ENCODE data around the gene CRACDL.

The CRACDL gene

DNA sequence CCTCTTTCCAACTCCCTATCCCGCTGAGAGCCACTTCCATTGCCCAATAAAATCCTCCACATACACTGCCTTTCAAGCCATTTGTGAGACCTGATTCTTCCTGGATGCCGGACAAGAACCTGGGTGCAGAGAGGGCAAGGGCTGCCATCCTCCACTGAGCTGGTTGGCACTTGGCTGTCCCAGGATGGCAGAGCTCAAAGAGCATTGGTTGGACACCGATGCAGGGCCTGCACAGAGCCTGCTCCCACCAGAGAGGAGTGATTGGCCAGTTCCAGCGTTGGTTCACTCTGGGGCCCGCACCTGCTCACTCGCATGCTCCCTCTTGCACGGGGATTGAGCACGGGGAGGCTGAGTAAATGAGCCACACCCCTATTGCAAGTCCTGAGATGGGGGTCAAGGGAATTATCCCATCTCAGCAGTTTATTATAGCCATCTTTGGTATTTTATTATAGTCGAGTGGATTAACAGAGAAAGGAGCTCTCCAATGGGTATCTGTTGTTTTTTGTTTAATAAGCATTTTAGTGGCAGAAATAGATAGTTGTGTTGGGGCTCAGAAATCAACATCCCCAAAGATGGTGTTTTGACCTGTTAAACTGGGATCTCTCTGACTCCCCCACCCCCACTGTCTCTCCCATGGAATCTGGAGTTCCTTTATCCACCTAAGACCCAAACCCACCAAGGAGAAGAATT lies 185.3 kb downstream of the CRACDL start:
- DNase-seq (ENCODE audit: low read depth in 2 of 2), result no peak

DNA sequence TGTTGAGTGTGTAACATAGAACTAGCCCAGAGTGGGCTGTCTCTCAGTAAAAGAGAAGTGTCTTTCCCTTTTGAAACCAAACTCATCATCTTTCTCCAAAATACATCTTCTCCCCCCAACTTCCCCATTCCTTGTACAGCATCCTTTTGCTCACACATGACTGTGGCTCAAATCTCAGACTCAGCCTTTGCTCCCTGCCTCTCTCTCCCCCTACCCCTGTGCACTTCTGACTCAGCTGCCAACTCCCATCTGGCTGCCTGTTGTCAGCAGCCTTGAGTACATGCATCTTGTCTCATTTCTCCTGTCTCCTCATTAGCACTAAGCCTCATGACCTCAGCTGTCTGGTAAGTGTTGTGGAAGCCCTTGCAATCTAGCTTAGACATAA lies 187.0 kb downstream of the CRACDL start:
- no peak for DNase-seq (ENCODE audit: low read depth in 2 of 2)

DNA sequence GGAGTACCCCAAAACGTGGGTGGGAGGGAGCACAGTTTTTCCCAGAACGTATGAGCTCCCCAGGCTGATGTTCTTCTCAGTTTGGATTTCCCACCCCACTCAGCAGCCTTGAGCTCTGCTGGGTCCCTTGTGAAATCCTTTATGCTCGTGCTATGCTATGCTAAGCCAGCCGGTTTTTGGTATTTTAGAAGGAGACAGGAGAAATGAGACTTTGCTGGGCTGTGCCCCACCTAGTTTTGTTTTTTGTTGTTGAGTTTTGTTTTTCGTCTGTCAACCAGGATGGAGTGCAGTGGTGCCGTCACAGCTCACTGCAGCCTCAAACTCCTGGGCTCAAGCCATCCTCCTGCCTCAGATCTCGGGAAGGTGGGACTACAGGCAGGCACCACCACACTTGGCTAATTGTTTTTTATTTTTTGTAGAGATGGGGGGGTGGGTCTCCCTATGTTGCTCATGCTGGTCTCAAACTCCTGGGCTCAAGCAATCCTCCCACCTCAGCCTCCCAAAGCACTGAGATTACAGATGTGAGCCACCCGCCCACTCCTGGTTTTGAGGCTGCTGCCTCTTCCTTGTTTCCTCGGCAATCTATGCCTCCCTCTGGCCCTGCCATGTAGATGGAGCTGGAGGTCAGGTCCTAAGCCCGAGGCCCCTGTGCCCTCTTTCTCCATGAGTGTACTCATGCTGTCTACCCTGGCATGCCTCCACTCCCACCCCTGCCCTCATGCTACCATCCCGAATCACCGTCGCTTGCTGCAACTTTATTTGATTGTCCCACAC lies 187.5 kb downstream of the CRACDL start:
- no peak for DNase-seq (ENCODE audit: low read depth in 2 of 2)

DNA sequence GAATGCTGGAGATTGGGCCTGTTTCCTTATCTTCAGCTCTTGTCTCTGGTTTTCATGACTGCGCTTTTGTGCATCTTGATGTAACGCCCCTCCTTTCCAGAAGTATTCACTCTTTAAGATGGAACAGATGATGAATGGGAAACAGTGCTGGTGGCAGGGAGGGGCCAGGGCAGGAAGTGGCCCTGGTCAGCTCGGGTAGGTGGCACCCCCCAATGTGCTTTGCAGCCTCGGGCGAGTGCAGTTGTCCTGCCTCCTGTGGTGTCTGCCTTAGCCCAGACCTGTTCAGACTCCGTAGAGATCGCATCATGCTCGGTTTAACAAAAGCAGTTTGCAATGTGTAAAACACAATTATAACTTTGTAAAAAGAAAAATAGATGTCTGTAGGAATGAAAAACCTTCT lies 188.1 kb downstream of the CRACDL start:
- no peak for DNase-seq (ENCODE audit: low read depth in 2 of 2)

DNA sequence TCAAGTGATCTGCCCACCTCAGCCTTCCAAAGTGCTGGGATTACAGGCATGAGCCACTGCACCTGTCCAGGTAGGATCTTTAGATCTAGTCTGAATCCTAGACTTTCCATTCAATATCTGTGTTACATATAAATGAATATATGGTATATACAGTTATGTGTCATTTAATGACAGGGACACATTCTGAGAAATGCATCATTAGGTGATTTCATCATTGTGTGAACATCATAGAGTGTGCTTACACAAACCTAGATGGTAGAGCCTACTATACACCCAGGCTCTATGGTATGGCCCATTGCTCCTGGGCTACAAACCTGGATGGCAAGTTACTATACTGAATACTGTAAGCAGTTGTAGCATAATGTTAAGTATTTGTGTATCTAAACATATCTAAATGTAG lies 189.6 kb downstream of the CRACDL start:
- DNase-seq (ENCODE audit: low read depth in 2 of 2), result no peak

DNA sequence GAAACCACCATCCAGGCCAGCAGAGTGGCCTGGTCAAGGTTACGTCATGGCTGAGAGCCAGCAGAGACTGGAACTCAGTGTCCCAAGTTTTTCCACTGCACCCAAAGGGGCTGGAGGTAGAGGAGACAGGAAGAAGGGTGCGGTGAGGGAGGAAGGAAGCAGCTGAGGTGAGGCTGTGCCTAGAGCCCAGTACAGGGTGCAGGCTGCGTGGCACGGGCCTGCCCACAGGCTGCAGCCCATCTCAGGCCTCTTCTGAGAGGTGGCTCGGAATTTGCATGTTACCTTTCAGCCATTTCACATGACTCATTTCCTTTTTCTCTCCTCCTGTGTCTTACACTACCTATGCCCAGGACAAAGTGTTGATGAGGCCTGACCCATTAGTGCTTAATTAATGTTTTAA lies 191.4 kb downstream of the CRACDL start:
- DNase-seq (ENCODE audit: low read depth in 2 of 2), result no peak

Data from stimulated activated CD8-positive, alpha-beta memory T cell treated with anti-CD3 and anti-CD28 coated beads, Interleukin-2, amount 100 ng/mL, for 1 hour (primary cell).